CD4-positive, alpha-beta T cell treated with Interleukin-4 for 4 hours (primary cell): Measurements from ENCODE around the gene TBCE.
"Not testable (repeated sequence)": the region's sequence is repeated elsewhere in the genome, so short reads cannot be mapped to it uniquely, and the experiment has no call there.

Experiments used
- DNase-seq: peaks from one replicate; pipeline ENCODE4 v3.0.0-alpha.2; 2020

TBCE gene

DNA sequence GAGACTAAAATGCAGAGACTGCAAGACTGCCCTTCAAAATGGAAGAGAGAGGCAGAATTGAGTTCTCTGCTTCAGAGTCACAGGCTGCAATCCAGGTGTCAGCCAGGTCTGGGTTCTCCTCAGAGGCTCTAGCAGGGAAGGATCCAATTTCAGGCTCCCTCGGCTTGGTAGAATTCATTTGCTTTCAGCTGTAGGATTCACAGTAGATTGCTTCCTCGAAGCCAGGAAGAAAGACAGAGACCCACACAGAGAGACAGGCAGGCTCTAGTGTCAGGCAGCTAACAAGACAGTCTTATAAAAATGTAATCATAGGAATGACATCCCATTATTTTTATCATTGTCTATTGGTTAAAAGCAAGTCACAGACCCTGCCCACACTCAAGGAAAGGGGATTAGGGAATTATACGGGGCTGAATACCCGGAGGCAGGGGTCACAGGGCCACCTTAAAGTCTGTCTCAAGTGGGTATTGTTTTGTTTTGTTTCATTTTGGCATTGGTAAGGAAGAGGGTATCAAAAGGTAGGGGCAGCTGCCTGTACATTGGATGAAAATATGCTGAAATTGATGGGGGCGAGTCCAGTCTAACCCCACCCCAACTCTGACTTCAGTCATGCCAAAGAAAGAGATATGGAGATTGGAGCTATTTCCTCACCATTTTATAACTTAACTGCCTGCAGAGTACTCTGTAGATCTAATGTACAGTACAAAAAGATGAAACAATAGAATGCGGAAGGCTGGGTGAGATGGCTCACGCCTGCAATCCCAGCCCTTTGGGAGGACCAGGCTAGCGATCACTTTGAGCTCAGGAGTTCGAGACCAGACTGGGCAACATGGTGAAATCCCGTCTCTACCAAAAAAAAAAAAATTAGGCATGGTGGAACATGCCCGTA is 9.5 kb upstream of the TBCE start:
- DNase-seq: no peak

- no peak for DNase-seq
These were observed 8.3 kb upstream of the TBCE start for GRCh38 chr1:235358899-235359298.

- not testable (repeated sequence) for DNase-seq
These were observed 3.0 kb upstream of the TBCE start for GRCh38 chr1:235364189-235364588.

DNA sequence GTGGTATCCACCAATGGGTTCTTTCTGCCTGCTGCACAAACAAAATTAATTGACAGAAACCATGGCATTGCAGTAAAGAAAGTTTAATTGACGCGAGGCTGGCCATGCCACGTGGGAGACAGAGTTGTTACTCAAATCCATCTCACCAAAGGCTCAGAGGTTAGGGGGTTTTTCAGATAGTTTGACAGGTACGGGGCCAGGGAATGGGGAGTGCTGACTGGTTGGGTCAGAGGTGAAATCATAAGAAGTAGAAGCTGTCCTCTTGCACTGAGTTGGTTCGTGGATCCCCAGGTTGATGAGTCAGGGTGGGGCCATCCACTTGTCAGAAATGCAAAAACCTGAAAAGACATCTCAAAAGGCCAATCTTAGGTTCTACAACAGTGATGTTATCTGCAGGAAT is 941 bp upstream of the TBCE start:
- DNase-seq: peak; percentile 13

- no peak for DNase-seq
These were observed 1.2 kb downstream of the TBCE start for GRCh38 chr1:235368428-235368827.

DNA sequence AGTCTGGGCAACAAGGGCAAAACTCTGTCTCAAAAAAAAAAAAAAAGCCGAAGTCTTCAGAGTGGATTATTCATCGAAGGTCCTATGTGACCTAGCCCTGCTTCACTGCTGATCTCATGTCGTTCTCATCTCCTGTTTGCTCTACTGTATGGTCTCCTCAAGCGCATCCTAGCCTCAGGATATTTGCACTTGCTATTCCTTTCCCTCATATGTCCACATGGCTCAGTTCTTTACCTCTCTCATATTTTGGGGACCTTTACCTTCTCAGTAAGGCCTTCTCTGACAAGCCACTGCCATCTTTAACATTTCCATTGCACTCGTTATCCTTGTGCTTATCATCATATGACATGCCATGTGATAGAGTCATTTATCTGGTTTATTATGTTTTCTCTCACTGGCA is 2.6 kb downstream of the TBCE start:
- DNase-seq: no peak

- no peak for DNase-seq
These were observed 8.8 kb downstream of the TBCE start for GRCh38 chr1:235375919-235376605.

DNA sequence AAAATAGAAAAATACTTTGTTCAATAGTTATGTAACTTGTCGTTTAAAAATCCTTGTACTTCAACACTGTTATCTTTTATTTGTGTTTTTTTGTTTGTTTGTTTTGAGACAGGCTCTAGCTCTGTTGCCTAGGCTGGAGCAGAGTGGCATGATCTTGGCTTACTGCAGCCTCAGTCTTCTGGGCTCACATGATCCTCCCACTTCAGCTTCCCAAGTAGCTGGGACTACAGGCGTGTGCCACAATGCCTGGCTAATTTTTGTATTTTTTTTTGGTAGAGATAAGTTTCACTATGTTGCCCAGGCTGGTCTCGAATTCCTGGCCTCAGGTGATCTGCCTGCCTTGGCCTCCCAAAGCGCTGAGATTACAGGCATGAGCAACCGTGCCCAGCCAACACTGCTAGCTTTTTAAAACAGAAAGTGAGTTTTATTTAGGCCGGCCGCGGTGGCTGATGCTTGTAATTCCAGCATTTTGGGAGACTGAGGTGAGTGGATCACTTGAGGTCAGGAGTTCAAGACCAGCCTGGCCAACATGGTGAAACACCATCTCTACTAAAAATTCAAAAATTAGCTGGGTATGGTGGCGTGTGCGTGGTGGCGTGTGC is 11.0 kb downstream of the TBCE start:
- not testable (repeated sequence) for DNase-seq

DNA sequence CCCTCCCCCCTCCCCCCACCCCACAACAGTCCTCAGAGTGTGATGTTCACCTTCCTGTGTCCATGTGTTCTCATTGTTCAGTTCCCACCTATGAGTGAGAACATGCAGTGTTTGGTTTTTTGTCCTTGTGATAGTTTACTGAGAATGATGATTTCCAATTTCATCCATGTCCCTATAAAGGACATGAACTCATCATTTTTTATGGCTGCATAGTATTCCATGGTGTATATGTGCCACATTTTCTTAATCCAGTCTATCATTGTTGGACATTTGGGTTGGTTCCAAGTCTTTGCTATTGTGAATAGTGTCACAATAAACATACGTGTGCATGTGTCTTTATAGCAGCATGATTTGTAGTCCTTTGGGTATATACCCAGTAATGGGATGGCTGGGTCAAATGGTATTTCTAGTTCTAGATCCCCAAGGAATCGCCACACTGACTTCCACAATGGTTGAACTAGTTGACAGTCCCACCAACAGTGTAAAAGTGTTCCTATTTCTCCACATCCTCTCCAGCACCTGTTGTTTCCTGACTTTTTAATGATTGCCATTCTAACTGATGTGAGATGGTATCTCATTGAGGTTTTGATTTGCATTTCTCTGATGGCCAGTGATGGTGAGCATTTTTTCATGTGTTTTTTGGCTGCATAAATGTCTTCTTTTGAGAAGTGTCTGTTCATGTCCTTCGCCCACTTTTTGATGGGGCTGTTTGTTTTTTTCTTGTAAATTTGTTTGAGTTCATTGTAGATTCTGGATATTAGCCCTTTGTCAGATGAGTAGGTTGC is 14.9 kb downstream of the TBCE start:
- DNase-seq: not testable (repeated sequence)

- not testable (repeated sequence) for DNase-seq
These were observed 18.4 kb downstream of the TBCE start for GRCh38 chr1:235385633-235386032.

GRCh38 chr1:235391874-235392273 is 24.6 kb downstream of the TBCE start:
- DNase-seq: no peak

GRCh38 chr1:235397733-235398132 is 30.5 kb downstream of the TBCE start:
- no peak for DNase-seq

- DNase-seq: no peak
These were observed 32.4 kb downstream of the TBCE start for GRCh38 chr1:235399661-235400060.

- no peak for DNase-seq
These were observed 34.0 kb downstream of the TBCE start for GRCh38 chr1:235401251-235401650.

DNA sequence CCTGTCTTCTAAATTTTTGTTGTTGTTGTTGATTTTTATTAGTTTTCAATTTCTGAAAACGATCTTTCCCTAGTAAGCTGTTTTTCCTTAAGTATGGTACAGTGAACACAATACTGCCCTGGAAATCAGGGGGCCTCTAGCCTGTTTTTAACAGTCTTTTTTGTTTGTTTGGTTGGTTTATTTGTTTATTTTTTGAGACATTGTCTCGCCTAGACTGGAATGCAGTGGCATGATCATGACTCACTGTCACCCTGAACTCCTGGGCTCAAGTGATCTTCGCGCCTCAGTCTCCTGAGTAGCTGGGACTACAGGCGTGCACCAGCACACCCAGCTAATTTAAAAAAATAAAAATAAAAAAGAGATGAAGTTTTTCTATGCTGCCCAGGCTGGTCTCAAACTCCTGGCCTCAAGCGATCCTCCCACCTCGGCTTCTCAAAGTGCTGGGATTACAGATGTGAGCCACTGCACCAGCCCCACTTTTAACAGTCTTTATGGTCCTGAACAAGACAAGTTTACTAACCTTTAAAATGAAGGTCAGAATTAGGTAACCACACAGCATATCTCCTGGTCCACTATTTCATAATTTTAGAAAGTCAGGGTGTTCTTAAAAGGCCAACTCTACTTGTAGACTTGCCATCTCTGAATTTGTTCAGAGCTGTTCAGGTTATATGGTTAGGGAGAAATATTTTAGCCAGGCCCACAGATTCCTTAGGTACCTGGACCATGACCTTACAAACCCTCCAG is 35.4 kb downstream of the TBCE start:
- DNase-seq: no peak

GRCh38 chr1:235403593-235403992 is 36.4 kb downstream of the TBCE start:
- DNase-seq: no peak

DNA sequence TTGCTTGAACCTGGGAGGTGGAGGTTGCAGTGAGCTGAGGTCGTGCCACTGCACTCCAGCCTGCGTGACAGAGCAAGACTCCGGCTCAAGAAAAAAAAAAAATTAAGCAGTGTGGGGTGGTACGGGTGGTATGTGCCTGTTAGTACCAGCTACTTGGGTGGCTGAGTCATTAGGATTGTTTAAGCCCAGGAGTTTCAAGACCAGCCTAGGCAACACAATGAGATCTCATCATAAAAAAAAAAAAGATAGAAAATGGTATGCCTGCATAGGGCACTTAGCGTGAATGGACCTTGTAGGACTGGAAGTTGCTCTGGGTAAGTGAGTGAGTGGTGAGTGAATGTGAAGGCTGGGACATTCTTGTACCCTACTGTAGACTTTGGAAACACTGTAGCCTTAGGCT is 37.0 kb downstream of the TBCE start:
- no peak for DNase-seq

DNA sequence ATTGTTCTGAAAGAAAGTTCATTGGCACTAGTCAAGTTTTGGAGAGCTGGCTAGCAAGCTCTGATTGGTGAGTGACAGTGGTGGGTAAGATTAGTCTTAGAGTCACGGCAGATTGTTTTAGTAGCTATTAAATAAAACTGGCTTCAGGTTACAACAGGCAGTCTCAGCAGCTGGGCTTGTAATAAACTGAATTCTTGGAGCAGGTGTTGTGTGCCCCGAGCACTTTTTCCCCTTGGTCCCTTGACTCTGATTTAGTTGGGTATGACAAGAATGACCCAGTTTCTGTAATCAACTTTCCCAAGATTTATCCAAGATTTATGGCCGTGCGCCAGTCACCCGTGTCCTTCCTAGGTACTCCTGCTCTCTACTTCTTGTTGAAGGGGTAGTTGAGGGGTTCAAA is 40.2 kb downstream of the TBCE start:
- no peak for DNase-seq

GRCh38 chr1:235408503-235408960 is 41.3 kb downstream of the TBCE start:
- DNase-seq: no peak

DNA sequence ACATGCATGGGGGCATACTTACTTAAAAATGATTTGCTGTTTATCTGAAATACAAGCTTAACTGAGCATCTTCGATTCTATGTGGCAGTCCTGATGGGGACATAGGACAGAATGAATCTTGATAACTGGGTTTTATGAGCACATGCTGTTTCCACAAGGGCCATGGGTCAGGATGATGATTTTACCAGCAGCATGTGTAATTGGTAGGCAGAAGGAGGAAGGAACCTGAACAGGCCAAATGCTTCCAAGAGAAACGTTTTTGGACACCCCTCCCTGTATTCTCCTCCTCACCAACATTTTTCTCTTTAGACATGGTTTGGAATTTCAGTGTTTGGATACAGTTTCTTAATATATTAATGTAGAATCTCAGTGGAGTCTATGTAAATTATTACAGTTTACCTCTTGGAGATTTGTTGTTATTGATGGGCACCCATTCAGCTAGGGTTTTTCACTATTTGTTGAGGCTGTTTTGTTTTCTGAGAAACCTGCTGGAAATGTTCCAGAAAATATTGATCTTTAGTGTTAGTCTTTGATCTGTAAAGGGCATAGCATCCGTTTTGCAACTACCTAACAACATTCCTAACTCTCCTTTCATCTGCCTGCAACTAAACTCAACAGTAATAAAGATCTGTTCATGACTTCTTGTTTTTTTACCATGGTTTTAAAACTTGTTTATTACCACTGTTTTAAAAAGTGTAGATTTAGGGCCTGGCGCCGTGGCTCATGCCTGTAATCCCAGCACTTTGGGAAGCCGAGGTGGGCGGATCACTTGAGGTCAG is 42.0 kb downstream of the TBCE start:
- no peak for DNase-seq

DNA sequence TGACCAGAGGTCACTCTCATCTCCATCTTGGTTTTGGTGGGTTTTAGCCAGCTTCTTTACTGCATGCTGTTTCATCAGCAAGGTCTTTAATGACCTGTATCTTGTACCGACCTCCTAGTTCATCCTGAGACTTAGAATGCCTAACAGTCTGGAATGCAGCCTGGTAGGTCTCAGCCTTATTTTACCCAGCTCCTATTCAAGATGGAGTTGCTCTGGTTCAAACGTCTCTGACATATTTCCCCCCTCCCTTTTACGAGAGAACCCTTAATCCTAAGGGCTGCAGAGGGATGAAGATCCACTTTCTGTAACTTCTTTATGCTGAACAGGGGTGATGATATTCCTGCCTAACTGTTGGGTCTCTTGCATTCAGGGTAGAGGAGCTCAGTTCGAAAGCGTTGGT is 43.2 kb downstream of the TBCE start:
- no peak for DNase-seq
